GM18858 (cell line): ENCODE measurements around the gene GPR75.

Experiments used
- ATAC-seq: cut with Tn5 transposase; IDR thresholded peaks from one replicate; pipeline ENCODE4 v1.9.1; 2021; ENCODE audit not compliant: unreplicated experiment

The GPR75 gene

DNA sequence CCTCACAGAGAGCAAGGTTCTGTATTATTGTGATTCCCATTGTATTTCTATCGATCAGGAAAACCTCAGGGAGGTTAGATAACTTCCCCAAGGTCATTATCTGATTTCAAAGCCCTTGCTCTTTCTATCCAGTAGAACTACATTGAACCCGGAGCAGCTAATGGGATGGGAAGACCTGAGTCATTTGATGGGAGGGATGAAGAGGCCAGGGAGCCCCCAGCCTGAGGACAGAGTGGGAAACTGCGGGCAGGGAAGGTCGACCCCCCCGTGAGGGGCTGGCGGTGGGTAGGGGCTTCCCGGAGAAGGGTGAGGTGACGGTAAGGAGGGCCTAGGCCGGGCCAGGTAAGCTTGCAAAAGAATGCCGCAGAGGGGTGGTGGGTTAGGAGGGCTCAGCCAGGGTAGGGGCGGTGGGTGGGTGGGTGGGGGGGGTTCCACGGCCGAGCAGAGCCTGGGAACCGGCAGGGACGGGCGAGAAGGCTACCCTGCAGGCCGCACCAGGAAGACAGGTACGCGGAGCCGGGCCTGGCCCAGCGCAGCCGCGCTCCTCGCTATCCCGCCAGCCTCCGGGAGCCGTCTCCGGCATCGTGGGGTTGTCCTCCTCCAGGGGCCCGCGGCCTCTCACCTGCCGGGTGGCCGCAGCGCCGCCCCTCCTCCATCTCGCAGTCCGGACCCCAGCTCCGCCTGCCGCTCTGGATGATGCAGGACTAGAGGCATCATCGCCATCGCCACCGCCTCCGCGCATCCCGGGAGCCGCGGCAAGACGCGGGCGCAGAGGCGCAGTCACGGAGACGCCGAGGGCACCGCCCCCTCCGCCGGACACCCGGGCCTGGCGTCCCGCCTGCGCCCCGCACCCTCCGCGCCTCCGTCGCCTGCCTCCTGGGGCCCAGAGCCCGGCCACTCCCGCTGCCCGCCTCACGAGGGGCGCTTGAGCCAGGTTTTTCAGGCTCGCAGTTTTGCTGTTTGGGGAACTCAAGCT lies at the start of gene GPR75:
TSS of gene GPR75 (minus strand) at position 762 of the 976 bp plus-strand sequence. CDS start 5,211 bp downstream, outside the sequence.
- ATAC-seq: no peak

DNA sequence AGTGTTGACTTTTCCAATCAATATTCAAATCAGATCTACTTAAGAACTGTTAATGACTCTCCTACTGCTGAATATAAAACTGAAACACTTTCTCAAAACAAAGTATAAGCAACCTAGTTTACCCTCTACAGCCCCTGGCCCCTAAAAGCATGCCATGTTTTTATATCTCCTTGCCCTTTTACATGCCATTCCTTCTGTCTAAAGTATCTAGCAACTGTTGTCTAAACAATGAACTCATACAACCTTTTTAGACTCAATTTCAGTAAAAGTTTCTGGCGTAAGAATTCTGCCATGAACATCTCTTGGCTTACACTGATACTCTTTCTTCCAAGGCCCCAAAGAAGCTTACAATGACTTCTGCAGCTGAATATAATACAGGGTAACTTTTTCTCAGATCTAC lies 47.8 kb upstream of the GPR75 start:
- no peak for ATAC-seq

DNA sequence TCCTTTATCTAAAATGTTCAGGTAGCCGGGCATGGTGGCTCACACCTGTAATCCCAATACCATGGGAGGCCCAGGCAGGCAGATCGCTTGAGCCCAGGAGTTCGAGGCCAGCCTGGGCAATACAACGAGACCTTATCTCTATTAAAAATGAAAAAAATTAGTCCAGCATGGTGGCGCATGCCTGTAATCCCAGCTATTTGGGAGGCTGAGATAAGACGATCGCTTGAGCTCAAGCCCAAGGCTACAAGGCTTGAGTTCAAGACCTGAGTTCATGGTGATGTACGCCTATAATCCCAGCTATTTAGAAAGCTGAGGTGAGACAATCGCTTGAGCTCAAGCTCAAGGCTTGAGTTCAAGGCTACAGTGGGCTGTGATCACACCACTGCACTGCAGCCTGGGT lies 45.6 kb upstream of the GPR75 start:
- no peak for ATAC-seq

DNA sequence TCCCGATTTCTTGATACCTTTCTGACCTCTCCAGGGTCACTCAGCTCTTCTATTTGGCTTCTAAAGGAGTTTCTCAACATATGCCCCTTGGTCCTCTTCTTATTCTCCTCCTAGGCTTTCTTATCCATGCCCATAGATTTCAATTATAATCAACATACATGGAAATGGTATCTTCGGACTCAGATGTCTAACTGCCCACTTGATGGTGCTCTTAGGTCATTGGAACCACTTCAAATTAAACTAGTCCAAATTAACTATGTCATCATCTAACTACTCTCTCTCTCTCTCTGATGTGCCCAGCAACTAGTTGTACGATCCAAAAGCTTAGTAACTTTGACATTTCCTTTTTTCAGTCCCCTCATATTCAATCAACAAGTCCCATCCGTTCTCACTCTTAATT lies 43.2 kb upstream of the GPR75 start:
- ATAC-seq: no peak

DNA sequence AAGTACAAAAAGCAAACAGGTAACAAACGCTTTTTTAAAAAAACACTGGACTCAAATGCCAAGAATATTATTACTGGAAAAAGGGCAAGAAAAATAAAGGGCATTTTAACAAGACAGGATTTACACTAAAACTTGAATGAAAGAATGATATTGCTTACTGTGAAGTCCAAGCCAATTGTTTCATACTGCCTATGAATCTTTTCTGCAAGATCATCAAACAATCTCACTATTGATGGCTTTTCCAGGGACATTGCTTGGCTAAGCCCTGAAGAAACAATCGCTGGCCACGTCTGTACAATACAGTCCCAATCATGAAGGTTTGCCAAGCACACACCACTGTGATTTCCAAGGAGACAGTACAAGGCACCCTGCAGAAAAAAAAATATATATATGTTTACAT lies 41.4 kb upstream of the GPR75 start:
- ATAC-seq: no peak

DNA sequence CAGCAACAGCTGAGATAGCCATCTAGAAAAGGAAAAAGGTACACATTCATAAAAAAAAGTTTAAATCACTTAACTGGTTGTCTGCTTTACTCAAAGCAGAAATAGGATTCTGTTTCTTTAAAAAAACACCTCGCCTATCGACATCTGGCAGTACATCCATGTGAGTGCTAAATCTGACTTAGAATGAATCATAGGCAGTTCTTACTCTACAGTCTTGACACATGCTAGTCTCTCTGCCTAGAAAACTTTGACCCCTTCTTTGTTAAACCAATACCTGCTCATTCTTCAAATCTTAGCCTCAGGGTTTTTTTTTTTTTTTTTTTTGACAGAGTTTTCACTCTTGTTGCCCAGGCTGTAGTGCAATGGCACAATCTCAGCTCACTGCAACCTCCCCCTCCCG lies 37.1 kb upstream of the GPR75 start:
- ATAC-seq: no peak

DNA sequence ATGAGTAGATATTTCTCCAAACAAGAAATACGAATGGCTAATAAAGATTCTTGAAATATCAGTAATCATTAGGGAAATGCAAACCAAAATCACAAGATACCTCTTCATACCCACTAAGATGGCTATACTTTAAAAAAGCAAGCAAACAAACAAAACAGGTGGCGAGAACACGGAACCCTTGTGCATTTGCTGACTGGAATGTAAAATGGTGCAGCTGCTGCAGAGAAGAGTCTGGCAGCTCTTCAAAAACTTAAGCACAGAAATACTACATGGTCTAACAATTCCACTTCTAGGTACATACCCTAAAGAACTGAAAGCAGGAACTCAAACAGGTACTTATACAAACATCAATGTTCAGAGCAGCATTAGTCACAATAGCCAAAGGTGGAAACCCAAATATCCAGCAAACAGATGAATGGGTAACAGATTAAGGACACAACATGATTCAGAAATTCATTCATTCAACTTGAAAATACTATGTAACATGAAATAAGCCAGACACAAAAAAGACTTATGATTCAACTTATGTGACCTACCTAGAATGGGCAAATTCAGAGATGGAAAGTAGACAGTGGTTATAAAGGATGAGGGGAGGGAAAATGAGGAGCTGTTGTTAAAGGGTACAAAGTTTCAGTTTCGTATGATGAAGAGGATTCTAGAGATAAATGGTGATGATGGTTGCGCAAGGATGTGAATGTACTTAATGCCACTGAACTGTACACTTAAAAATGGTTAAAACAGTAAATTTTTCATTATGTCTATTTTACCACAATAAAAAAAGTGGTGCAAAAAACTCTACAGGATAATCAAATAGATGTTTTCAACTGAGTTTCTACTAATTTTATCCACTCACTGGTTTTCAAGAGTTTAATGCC lies 26.9 kb upstream of the GPR75 start:
- ATAC-seq: no peak

DNA sequence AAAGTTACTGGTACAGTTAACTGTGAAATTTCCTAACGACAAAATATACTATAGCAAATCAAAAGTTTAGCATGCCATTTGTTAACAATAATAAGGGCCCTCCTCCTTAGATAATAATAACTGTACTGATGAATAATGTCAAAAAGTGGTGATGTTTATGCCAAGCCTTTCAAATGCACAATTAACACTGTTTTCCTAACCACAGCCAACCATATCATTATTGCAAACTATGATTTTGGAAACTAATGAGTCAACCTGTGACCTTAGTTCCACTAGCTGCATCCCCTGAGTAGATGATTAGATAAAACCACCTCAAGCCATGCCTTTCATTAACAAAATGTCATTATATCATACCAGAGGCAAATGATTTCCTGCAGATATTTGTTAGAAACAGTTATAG lies 25.1 kb upstream of the GPR75 start:
- ATAC-seq: no peak

DNA sequence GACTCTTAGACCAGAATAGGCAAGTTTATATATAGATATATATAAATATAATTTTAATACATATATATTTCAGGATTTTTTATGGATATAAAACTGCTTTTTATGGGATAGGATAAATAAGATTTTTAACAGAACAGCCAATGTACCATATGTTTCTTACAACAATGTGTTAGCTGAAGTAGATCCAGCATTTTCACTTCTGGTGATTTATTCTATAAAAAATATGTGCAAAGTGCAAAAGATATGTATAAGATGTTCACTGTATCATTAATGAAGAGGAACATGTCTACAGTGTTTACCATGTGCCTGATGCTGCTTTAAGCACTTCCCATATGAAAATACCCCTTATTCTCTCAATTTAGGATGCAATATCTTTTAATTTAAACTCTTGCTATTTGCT lies 22.2 kb upstream of the GPR75 start:
- ATAC-seq: no peak

DNA sequence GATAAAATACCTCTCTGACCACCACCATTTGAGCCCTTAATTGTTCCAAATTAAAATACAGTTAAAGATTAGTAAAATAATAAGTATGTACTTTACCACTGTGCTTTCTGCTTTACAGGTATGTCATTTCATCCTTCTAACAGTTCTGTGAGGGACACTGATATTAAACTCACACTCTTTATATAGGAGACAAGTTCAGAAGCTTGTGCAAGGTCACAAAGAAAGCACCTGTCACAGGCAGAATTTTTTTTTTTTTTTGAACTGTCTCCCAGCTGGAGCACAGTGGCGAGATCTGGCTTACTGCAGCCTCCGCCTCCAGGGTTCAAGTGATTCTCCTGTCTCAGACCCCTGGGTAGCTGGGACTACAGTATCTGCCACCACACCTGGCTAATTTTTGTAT lies 21.6 kb upstream of the GPR75 start:
- ATAC-seq: no peak

DNA sequence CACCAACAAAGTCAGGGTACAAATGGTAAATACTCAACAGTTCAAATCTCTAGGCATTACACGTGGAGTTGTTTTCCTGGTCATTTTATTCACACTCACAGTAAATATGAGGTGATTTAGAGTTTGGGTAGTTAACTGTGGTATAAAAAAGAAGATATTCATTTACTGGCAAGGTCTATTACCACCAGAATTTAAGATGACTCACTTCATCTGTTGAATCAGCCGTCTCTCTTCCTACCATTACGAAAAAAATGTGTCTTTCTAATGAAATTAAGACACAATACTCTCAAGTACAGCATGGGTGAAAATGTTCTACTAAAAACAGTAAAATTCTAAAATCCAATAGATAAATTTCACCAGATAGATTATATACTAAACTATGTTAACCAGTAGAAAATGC lies 21.0 kb upstream of the GPR75 start:
- ATAC-seq: no peak

DNA sequence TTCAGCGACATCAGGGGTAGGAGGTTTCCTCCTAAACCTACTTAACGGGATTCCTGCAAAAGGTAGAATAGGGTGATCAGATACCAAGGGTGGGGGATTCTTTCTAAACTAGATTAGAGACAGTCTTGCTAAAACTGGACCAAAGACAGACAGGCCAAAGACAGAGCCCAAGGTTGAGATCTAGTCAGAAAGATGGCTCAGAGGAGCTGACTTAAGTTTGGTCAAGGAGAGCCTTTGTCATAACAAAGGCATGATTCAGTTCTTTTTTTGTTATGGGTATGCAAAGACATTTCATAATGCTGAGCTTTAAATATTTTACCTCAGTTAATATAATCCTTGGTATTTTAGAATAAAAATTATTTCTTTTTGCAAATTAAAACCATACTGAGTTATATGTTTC lies 17.8 kb upstream of the GPR75 start:
- ATAC-seq: no peak

DNA sequence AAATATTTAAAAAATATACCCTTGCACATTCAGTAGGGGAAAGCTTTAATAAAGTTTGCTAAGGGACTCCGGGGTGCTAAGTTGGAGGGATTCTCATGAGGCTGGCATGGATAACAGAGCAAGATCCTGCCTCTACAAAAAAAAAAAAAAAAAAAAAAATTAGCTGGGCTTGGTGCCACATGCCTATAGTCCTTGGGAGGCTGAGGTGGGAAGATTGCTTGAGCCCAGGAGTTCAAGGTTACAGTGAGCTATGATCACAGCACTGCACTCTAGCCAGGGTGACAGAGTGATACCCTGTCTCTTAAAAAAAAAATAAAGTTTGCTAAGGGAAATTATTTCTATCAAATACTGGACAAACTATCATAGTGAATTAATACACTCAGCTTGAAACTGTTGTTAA lies 17.3 kb upstream of the GPR75 start:
- no peak for ATAC-seq

DNA sequence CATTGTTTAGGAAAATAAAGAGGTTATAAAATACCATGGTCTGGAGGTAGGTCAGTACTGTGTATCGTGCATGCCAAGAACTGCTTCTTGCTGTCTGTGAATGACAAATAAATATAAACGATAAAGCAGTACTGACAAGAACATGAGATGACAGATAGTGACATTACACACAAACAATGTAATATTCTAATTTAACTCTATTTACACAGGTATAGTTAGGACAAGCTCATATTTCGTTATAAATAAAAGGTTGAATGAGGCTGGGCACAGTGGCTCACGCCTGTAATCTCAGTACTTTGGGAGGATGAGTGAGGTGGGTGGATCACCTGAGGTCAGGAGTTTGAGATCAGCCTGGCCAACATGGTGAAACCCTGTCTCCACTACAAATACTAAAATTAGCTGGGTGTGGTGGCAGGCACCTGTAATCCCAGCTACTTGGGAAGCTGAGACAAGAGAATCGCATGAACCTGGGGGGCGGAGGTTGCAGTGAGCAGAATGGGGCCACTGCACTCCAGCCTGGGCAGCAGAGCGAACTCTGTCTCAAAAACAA lies 14.7 kb upstream of the GPR75 start:
- ATAC-seq: no peak

DNA sequence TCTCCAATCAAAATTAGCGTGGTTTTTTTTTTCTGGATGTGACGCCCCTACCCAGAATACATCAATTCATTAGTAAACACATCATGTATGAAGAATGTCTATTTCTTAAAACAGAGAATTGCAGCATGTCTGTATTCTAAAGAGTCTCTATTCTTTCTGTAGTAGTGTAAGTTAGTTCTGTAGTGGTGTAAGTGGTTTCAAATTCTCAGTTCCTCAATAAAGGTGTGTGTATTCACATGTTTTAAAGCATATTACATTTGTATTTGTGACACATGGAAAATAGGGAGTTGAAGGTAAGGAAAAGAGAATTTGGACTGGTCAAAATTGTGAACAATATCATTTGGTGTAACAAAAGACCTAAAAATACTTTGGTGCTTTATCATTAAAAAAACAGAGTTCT lies 8.0 kb upstream of the GPR75 start:
- no peak for ATAC-seq

DNA sequence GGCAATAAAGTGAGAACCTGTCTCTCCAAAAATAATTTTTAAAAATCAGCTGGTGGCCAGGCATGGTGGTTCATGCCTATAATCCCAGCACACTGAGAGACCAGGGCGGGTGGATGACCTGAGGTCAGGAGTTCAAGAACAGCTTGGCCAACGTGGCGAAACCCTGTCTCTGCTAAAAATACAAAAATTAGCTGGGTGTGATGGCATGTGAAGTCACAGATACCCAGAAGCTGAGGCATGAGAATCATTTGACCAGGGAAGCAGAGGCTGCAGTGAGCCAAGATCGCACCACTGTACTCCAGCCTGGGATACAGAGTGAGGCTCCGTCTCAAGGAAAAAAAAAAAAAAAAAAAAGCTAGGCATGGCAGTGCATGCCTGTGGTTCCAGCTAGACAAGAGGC lies 7.4 kb upstream of the GPR75 start:
- no peak for ATAC-seq

DNA sequence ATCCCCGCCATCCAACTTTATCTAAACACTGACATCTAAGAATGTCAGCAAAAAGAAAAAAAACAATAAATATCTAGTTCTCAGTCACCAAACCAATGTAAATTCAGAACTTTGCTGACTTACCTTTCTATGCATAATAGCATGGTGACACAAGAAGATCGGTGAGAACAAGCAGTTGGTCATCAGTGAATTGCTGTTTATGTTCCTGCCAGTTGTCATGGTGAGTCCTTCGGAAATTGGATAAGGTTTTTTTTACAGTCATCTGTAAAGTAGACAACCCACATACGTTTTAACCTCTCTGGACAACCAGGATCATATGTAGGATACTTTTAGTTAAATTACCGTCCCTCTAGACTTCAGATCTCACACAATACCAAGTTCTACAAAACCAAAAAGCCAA lies 6.2 kb upstream of the GPR75 start:
- no peak for ATAC-seq

DNA sequence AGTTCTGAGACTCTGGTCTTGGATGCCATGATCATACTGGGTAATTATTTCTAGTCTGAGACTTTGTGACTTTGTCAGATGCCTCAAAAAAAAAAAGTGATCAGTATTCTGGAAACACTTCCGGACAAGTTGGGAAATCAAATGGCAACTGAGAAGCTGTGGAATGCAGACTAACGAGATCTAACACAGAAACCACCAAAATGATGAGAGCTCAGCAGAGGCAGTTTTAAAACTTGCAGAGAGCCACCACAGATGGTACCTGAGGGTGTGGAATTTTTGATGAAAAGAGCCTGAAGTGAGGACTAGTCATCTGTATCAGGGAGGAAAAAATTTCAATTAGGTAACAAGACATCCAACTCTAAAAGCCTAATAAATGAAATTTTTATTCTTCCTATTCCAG lies 5.5 kb upstream of the GPR75 start:
- ATAC-seq: no peak

DNA sequence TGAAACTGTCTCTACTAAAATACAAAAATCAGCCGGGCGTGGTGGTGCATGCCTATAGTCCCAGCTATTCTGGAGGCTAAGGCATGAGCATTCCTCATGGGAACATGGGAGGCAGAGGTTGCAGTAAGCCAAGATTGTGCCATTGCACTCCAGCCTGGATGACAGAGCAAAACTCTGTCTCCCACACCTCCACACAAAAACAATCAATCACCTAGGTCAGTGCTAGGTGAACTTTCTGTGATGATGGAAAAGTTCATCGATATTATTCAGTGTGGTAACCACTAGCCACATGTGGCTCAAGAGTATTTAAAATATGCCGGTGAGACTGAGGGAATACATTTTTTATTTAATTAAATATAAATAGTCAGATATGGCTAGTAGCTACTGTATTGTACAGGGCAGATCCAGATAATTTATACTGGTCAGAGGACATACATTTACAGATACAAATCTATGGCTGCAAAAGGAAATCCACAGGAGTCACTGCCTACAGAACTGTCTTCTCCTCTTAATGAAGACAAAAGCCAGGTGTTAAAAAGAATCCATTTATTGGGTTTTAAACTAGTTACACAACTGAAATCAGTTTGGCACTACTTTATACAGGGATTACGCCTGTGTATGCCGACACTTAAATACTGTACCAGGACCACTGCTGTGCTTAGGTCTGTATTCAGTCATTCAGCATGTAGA lies 3.9 kb upstream of the GPR75 start:
- ATAC-seq: no peak

DNA sequence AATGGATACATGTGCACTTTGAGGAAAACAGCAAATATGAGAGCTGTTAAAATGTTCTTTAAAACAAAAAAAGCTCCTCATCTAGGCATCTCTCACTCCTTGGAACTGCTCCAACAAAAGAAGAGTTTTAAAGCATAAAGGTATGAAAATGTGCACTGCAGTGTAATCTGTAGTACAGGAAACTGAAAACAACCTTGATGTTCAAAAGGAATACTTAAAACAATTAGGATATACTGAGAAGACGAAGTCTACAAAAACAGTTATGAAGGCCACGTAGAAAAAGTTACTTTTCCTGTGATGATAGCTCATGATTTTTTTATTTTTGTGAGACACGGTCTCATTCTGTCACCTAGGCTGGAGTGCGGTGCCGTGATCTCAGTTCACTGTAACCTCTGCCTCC lies 2.1 kb upstream of the GPR75 start:
- no peak for ATAC-seq

DNA sequence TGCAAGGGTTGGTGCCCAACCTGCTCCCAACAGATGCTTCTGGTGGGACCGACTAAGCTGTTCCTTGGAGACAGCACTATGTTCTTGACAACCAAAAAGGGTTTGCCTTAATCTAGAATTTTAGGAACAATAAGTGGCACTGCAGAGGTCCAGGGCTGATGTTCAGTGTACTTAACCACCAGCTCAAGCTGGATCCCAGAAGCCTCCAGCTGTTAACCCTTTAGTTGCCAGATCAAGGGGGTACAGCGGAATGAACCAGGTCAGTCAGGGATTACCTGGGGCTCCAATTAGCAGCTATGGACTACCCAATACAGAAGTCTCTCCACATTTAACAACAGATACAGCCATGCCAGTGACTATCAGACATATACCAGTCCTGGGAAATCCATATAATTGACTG lies 3.5 kb downstream of the GPR75 start:
- ATAC-seq: no peak
